HEK293 (cell line): ENCODE data around the gene MNDA.
"Not testable (repeated sequence)": the region's sequence is repeated elsewhere in the genome, so short reads cannot be mapped to it uniquely, and the experiment has no call there.

ENCODE experiments used
- CTCF ChIA-PET: fragments of 350-600 bp; formaldehyde crosslinking; extraction: SDS; loops from one replicate; lab custom pipeline; 2021; ENCODE audit warnings: antibody characterized with exemption; lab: Yijun Ruan, JAX
- POLR2A ChIA-PET: fragments of 300-600 bp; formaldehyde crosslinking; extraction: SDS; loops from one replicate; lab custom pipeline; 2020; ENCODE audit warnings: antibody characterized with exemption, inconsistent platforms; lab: Yijun Ruan, JAX
- H3K27ac ChIP-seq: fragments of 200-500 bp; sonication (Bioruptor generic); 2 replicates; pipeline ENCODE4 v1.5.1; 2014; ENCODE audit warnings: low read depth, low read length, control low read depth, inconsistent platforms; ENCODE audit errors: extremely low read depth
- H3K36me3 ChIP-seq, 2 experiments: fragments of 200-500 bp in 1 of 2; sonication (Bioruptor generic) in 1 of 2; 1 replicate in 1 of 2; 2 replicates in 1 of 2; pipeline ENCODE4 v1.5.1; 2014 to 2017; ENCODE audit warnings: inconsistent platforms in 2 of 2, low read length in 2 of 2; ENCODE audit not compliant: control insufficient read depth in 2 of 2, insufficient read depth in 1 of 2
- H3K4me1 ChIP-seq: fragments of 200-500 bp; sonication (Bioruptor generic); 2 replicates; pipeline ENCODE4 v1.5.1; 2014; ENCODE audit warnings: mild to moderate bottlenecking, low read length, inconsistent platforms; ENCODE audit not compliant: control insufficient read depth, insufficient read depth
- H3K4me3 ChIP-seq: 2 replicates; pipeline ENCODE4 v1.5.1; 2011; ENCODE audit warnings: low read depth, mild to moderate bottlenecking, control low read depth, low read length, moderate library complexity
- H3K9me3 ChIP-seq: fragments of 200-500 bp; sonication (Bioruptor generic); 2 replicates; pipeline ENCODE4 v1.5.1; 2014; ENCODE audit warnings: low read depth, low read length, inconsistent platforms; ENCODE audit not compliant: control insufficient read depth, insufficient read depth
- HOXA7 ChIP-seq: sonication (generic); formaldehyde crosslinking; IDR thresholded peaks from 2 replicates; pipeline ENCODE4 v1.8.1; 2022; ENCODE audit warnings: missing genetic modification reagents, borderline replicate concordance
- INSM2 ChIP-seq: fragments of 450-650 bp; formaldehyde crosslinking; IDR thresholded peaks from 2 replicates; pipeline ENCODE4 v1.5.1; 2016; ENCODE audit warnings: missing biosample characterization, missing genetic modification characterization
- MYNN ChIP-seq: fragments of 450-650 bp; formaldehyde crosslinking; IDR thresholded peaks from 2 replicates; pipeline ENCODE4 v1.5.1; 2016; ENCODE audit warnings: missing biosample characterization, missing genetic modification characterization, borderline replicate concordance
- MZF1 ChIP-seq: fragments of 450-650 bp; formaldehyde crosslinking; IDR thresholded peaks from 2 replicates; pipeline ENCODE4 v1.5.1; 2017; ENCODE audit warnings: missing biosample characterization, missing genetic modification characterization, borderline replicate concordance
- SALL2 ChIP-seq: fragments of 450-650 bp; formaldehyde crosslinking; IDR thresholded peaks from 2 replicates; pipeline ENCODE4 v1.5.0; 2017; ENCODE audit warnings: missing biosample characterization, mild to moderate bottlenecking, missing genetic modification characterization, borderline replicate concordance
- ZBTB10 ChIP-seq: fragments of 450-650 bp; formaldehyde crosslinking; IDR thresholded peaks from 2 replicates; pipeline ENCODE4 v1.5.1; 2016; ENCODE audit warnings: missing biosample characterization, missing genetic modification characterization
- ZEB2 ChIP-seq: fragments of 450-650 bp; formaldehyde crosslinking; IDR thresholded peaks from 2 replicates; pipeline ENCODE4 v1.5.1; 2016; ENCODE audit warnings: missing biosample characterization, missing genetic modification characterization
- ZNF138 ChIP-seq: fragments of 450-650 bp; formaldehyde crosslinking; IDR thresholded peaks from 2 replicates; pipeline ENCODE4 v1.5.1; 2016; ENCODE audit warnings: missing biosample characterization, missing genetic modification characterization, borderline replicate concordance
- ZNF146 ChIP-seq: fragments of 450-650 bp; formaldehyde crosslinking; IDR thresholded peaks from 2 replicates; pipeline ENCODE4 v1.5.1; 2016; ENCODE audit warnings: missing biosample characterization, missing genetic modification characterization
- ZNF549 ChIP-seq: fragments of 450-650 bp; IDR thresholded peaks from 2 replicates; pipeline ENCODE4 v1.5.1; 2018; ENCODE audit warnings: missing biosample characterization, missing genetic modification characterization, mild to moderate bottlenecking, inconsistent platforms, moderate library complexity
- ZNF791 ChIP-seq: fragments of 450-650 bp; formaldehyde crosslinking; IDR thresholded peaks from 2 replicates; pipeline ENCODE4 v1.5.1; 2016; ENCODE audit warnings: missing biosample characterization, missing genetic modification characterization
- ZXDB ChIP-seq: fragments of 450-650 bp; formaldehyde crosslinking; IDR thresholded peaks from 2 replicates; pipeline ENCODE4 v1.5.1; 2016; ENCODE audit warnings: missing biosample characterization, missing genetic modification characterization
- TF ChIP-seq, protein P1 (sequence below): fragments of 450-650 bp; formaldehyde crosslinking; IDR thresholded peaks from 2 replicates; pipeline ENCODE4 v1.5.1; 2017; ENCODE audit warnings: missing biosample characterization, missing genetic modification characterization

Gene MNDA

DNA sequence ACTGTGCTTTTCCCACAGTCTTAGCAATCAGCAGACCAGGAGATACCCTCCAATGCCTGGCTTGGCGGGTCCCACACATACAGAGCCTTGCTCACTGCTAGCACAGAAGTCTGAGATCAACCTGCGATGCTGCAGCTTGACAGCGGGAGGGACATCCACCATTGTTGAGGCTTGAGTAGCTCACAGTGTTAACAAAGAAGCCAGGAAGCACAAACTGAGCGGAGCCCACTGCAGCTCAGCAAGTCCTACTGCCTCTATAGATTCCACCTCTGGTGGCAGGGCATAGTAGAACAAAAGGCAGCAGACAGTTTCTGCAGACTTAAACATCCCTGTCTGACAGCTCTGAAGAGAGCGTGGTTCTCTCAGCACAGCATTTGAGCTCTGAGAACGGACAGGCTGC, 33.4 kb downstream of the MNDA start:
- H3K27ac ChIP-seq, result no peak overlapping the region
- CTCF ChIA-PET, result no interaction called here

GRCh38 chr1:158870438-158870837, 39.3 kb downstream of the MNDA start:
- H3K36me3 ChIP-seq, H3K4me3 ChIP-seq, H3K27ac ChIP-seq, POLR2A ChIA-PET, H3K4me1 ChIP-seq, H3K9me3 ChIP-seq, CTCF ChIA-PET: not testable (repeated sequence)

More for the DNA sequence above, 33.4 kb downstream of the MNDA start:
- no peaks in the 10 kb centered on the region for H3K4me1 ChIP-seq
- no peak overlapping the region for H3K4me3 ChIP-seq
- TF ChIP-seq HOXA7 (CRISPR knock-in tag) (no peak), ZEB2 (tag by site-specific recombination) (no peak), ZXDB (tag by site-specific recombination) (no peak), ZNF791 (no peak), ZNF138 (tag by site-specific recombination) (no peak), ZNF146 (tag by site-specific recombination) (no peak)
- POLR2A ChIA-PET, result no interaction called here
- no peaks in the 10 kb centered on the region for H3K9me3 ChIP-seq
- no peaks in the 10 kb centered on the region for H3K36me3 ChIP-seq

DNA sequence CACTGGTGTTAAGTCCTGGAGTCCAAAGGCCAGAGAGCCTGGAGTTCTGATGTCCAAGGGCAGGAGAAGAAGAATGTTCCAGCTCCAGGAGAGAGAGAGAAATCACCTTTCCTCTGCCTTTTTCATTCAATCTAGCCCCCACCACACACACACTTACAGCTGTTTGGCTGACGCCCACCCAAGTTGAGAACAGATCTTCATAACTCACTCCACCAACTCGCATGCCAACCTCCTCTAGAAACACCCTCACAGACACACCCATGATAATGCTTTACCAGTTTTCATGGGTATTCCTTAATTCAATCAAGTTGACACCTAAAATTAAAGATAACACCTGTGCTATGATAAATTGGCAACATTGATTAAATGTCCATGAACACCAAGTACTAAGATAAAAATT, 42.0 kb downstream of the MNDA start:
- CTCF ChIA-PET, result no interaction called here
- H3K27ac ChIP-seq, result no peak overlapping the region
- POLR2A ChIA-PET, result no interaction called here
- H3K36me3 ChIP-seq, result no peaks in the 10 kb centered on the region
- H3K4me1 ChIP-seq, result no peaks in the 10 kb centered on the region
- H3K4me3 ChIP-seq, result no peak overlapping the region
- TF ChIP-seq INSM2, result no peak
- no peaks in the 10 kb centered on the region for H3K9me3 ChIP-seq

- TF ChIP-seq ZBTB10 (tag by site-specific recombination) (no peak), MZF1 (tag by site-specific recombination) (no peak), SALL2 (tag by site-specific recombination) (no peak), ZNF549 (tag by site-specific recombination) (no peak), MYNN (tag by site-specific recombination) (no peak)
- TF ChIP-seq, protein P1, sequence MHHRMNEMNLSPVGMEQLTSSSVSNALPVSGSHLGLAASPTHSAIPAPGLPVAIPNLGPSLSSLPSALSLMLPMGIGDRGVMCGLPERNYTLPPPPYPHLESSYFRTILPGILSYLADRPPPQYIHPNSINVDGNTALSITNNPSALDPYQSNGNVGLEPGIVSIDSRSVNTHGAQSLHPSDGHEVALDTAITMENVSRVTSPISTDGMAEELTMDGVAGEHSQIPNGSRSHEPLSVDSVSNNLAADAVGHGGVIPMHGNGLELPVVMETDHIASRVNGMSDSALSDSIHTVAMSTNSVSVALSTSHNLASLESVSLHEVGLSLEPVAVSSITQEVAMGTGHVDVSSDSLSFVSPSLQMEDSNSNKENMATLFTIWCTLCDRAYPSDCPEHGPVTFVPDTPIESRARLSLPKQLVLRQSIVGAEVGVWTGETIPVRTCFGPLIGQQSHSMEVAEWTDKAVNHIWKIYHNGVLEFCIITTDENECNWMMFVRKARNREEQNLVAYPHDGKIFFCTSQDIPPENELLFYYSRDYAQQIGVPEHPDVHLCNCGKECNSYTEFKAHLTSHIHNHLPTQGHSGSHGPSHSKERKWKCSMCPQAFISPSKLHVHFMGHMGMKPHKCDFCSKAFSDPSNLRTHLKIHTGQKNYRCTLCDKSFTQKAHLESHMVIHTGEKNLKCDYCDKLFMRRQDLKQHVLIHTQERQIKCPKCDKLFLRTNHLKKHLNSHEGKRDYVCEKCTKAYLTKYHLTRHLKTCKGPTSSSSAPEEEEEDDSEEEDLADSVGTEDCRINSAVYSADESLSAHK (tag by site-specific recombination), result no peak
Observed at GRCh38 chr1:158893654-158894053, 62.5 kb downstream of the MNDA start.

More at GRCh38 chr1:158893654-158894053, 62.5 kb downstream of the MNDA start:
- H3K27ac ChIP-seq, result no peak overlapping the region
- no peaks in the 10 kb centered on the region for H3K36me3 ChIP-seq
- H3K4me3 ChIP-seq, result no peak overlapping the region
- ChIA-PET POLR2A (no interaction called here), CTCF (no interaction called here)
- H3K9me3 ChIP-seq, result no peaks in the 10 kb centered on the region
- H3K4me1 ChIP-seq, result no peaks in the 10 kb centered on the region
